HK-2 (cell line): ENCODE results near the gene PLEKHG5.

ENCODE experiments used
- DNase-seq: peaks from one replicate; pipeline ENCODE4 v3.0.0-alpha.2; 2018; ENCODE audit not compliant: unreplicated experiment

PLEKHG5 gene

DNA sequence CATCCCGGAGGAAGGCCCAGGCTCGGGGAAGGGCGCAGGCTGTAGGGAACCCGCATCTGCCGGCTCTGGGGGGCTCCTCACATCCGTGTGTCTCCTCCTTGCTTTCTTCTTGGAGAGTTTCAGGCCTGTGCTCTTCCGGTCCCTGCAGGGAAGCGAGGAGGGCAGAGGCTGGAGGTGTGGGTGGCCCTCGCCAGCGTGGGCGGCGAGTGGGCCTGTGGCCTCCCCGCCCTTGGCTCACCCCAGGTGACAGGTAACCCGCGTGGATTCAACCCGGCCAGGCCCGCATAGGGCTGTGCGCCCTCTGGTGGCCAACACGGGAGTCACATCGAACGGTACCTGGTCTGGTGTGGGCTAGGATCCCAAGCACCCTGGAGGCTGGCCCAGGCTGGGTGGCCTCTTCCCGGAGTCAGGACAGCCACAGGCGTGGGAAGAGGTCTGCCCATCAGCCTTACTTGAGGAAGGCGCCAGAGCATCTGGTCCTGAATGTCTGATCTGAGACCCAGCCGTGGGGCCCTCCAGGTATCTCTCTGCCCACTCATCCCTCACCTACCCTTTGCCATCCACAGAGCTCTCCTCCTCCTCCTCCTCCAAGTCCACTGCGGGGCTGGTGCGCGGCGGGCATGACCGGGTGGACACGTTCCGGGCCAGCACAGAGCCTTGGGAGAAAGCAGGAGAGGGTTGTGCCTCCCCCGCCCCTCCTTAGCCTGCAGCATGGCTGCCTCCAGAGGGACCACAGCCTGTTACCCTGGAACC lies 15.9 kb downstream of the PLEKHG5 start:
- peak; percentile 72 for DNase-seq

DNA sequence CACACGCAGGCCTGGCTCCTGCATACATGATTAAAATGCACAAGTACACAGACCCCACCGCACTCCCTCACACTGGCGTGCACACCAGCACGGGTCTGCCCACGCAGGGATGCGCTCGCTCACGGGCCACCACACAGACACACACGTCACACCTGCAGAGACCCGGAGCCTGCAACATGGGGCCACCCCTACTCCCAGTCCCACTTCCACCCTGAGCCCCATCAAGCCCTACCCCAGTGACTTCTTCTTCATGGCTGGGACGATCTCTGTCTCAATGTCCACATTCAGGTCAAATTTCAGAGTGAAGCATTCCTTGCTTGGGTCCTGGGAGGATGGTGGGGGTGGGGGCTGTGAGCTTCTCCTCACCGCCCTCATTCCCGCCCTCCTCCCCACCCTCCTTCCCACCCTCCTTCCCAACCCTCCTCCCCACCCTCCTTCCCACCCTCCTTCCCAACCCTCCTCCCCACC lies 16.6 kb downstream of the PLEKHG5 start:
- no peak for DNase-seq

DNA sequence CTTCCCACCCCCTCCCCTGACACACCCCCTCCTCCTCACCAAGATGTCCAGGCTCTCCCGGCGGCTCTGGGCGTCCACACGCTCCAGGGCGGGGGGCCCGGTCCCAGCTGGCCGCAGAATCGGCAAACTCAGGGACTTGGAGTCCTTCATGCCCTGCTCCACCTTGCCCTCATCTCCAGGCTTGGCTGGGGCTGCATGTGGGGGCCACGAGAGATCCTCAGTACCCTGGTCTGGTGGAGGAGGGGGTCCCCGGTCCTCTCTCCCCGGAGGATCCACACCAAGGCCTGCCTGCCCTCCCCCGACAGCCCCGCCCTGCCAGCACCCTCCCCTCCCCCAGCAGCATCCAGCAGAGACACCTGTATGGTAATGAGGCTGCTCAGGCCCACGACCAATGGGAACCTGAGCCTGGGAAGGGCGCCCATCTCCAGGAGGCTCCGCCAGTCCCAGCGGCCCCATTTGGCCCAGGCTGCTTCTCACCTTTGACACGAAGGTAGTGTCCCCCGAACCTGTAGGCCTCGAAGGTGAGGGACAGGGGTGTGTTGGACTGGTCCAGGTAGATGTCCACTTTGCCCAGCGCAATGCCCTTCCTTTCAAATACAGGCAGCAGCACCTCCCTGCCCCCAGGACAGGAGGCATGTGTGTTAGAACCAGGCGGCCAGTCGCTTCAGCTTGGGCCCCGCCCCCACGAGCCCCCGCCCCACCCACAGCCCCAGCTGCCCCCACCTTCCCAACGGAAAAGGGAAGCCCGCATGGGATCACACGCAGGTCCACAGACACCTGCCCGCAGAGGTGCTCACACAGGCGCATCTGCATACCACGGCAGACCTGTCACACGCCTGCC lies 17.3 kb downstream of the PLEKHG5 start:
- no peak for DNase-seq

DNA sequence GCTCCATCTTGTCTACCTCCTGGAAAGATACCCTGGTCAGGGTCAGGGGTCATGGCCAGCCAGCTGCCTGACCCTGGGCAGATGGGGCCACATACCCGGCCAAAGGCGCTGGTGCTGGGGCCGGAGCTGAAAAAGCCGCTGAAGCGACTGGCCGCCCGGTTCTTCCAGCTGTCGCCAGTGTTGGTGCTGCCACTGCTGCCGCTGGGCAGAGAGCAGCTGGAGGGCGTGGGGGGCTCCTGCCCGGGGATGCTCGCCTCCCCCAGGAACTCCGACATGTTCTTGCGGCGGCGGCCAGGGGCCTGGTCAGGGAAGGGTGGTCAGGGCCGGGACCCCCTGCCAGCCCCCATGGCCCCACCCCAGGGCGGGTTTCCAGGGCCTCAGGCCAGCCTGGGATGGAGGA lies 18.3 kb downstream of the PLEKHG5 start:
- no peak for DNase-seq

DNA sequence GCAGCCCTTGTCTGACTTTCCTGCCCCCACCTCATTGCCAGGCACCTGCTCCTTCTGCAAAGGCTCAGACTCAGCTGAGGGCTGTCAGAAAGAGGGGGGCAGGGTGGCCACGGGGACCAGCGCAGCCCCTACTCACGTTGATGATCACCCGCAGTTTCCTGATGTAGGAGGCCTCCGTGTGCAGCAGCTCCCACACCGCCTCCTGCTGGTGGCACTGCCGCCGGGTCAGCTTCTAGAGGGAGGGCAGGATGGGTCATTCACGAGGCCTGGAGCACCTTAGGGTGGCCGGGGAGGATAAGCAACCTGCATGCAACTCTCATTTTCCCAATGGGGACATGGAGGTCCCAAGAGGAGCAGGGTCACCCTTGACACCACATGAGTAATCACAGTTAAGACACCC lies 19.1 kb downstream of the PLEKHG5 start:
- no peak for DNase-seq

DNA sequence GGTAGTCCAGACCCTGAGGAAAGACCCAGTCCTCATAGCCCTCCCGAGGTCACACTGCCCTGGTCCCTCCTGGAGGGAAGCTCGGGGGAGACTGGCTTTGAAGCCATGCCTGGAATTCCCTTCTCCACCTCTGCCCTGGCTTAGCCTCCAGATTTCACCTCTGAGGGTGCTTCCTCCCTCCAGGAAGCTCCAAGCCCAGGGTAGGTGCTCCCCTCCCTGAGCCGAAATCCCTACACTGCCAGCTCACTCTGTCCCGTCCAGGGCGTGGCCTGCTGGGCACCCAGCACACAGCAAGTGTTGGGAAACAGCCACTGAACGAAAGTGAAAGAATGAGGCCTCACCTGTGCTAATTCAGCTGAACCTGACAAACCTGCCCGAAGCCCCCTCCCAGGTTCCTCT lies 19.5 kb downstream of the PLEKHG5 start:
- no peak for DNase-seq

DNA sequence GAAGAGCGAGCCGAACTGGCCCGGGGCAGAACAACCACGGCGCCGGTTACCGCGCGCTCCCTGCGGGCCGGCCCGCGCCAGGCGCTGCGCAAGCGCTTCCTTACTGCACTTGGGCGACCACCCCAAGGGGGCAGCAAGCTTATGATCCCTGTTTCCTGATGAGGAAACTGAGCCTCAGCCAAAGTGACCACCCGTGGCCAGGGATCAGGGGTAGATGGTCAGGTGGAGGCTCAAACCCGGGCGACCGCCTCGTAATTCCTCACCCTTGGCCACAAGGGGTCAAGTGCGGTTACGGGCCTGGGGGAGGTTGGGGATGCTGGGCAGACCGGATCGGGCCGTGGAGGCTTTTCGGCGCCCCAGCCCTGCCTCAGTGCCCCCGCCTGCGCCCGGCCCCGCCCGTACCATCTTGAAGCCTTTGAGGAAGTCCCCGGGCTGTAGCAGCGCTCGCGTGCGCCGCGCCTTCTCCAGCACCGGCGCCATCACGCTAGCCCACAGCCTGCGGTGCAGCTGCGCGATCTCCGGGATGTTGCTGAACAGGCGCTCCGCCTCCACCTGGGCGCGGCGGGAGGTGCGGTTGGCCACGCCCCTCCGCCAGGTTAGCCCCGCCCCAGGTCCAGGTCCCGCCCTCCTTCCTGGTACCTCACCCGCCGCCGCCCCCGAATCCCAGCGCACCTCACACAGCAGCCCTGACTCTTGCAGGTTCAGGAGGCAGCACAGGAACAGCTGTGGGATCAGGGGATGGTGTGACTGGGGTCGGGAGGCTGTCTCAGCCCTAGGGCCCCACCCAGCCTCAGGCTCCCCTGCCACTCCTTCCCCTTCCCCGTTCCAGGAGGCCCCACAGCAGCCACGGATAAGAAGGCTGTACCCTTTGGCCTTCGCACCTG lies 20.1 kb downstream of the PLEKHG5 start:
- no peak for DNase-seq

DNA sequence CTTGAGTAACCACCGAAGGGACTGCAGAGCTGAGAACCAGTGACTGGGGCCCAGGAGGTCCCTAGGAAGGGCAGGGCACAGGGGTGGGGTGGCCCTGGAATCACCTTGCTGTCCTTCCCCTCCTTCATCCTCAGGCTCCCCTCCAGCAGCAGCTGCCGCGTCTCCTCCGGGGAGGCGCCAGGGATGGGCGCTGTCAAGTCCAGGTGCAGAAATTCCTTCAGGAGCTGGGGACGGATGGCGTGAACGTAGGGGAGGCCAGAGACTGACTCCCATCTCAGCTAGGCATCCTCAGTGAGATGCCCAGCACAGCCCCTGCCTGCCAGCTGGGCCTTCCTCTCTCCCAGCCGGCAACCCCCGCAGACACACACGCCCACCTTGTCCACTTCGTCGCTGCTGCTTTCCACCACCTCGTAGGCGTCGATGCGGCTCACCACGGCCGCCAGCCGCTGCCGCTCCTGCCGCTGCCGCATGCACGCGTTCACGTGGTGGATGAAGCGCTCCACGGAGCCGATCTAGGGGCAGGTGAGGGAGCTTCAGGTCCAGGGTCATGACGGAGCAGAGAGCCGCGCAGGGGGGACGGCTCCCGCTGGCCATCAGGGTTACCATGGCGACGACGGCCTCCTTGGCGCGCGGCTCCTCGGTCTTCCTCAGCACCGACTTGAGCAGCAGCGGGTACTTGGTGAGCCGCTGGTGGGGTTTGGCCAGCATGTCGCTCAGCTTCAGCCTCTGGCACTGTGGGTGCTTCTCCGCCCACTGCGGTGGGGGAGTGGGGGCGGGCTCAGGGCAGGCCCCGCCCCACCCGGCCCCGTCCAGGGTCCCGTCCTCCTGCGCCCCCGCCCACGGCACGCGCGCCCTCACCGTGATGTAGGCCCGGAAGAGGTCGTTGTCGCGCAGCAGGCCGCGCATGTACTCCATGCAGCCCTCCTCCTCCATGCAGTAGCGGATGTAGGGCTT lies 21.1 kb downstream of the PLEKHG5 start:
- DNase-seq, result no peak

DNA sequence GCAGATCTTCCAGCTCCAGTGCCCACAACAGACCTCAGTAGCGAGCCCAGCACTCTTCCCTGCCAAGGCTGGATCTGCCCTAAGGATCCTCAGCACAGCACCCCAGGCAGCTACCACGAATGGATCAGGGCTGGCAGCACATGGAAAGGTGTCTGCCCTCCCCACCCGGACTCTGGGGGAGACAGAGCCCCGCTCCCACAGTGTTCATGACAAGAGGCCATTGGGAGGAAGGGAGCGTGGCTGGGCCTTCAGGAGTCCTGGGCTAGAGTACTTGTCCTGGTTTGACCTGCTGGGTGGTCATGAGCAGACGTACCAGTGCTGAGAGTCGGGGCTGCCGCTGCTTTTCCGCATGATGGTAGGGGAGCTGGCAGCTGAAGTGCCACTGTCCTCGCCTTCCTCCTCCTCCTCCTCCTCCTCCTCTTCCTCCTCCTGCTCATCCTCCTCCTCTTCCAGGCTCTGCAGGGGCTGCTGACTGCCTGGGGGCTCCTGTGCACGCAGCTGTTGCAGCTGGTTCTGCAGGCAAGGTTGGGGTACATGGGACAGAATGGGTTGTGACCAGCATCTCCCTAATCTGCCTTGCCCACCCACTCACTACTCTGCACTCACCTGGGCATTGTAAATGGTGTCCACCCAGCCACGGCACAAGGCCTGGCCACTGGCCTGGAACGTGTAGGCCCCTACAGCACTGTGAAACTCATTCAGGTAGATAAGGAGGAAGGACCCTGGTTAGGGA lies 22.6 kb downstream of the PLEKHG5 start:
- DNase-seq, result no peak

DNA sequence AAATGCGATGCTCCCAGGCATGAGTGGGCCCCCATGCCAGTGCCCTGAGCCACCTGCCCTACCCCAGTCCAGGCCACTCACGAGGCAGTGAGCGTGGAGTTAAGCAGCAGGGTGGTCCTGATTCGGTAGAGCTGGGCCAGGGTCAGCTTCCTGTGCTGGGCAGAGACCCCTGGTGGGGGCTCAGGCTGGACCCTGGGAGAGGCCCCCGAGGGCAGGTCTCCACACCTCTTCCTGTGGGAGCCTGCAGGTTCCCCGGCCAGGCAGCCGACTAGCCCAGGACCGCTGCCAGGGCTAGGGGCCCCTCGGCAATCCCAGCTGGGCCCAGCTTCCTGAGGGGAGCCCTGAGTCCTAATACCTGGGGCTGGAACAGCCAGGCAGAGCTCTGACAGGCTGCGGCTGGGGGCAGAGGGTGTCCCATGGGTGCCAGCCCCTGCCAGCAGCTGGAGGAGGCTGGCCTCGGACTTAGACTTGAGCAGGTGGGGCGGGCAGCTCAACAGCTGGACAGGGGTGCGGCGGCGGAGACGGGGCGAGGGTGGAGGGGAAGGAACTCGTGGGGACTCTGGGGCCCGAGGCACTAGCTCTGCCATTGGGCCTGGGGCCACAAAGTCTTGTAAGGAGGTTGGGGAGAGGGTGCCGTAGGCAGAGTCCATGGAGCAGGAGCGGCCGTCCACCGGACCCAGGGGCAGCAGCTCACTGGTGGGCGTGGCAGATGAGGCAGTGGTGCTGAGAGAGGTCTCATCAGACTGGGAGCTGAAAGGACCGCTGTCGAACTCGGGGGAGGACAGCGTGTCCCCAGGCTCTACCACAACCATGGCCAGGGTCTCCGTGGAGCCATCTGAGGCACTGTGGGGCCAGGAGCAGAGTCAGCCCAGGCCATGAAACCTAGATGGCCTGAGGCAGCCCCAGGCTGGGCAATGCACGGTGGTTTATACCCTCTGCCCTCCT lies 23.5 kb downstream of the PLEKHG5 start:
- no peak for DNase-seq

DNA sequence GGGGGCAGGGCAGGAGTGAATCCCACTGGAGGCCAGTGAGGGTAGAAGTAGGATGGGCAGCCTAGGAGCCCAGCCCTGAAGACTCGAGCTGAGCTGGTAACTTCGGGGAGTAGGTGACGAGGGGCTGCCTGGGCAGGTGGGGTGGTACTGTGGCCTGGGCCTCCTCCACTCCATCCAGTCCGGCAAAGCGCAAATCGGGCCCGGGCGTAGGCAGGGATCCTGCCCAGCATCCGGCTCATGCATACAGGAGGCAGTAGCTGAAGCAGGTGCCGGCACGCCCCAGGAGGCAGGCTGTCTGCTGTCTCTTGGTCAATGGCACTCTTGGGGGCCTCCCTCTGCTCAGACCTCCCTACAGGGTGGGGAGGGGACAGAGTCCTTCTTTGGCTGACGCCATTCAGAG lies 24.2 kb downstream of the PLEKHG5 start:
- DNase-seq, result no peak

DNA sequence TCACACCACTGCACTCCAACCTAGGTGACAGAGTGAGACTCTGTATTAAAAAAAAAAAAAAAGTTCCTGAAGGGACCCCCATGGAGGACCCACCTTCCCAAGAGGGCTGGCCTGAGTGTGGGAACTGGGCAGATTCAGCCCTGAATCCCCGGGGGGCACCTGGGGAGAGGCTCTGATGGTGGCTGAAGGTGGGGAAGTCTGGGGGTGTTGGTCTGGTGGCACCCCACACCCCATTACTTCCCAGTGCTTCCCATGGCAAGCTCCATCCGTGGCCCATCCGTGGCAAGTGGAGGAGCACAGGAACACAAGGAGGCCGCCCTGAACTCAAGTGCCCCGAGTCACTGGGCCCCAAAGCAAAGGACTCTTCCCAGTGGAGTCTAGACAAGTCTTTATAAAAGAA lies 24.7 kb downstream of the PLEKHG5 start:
- no peak for DNase-seq

DNA sequence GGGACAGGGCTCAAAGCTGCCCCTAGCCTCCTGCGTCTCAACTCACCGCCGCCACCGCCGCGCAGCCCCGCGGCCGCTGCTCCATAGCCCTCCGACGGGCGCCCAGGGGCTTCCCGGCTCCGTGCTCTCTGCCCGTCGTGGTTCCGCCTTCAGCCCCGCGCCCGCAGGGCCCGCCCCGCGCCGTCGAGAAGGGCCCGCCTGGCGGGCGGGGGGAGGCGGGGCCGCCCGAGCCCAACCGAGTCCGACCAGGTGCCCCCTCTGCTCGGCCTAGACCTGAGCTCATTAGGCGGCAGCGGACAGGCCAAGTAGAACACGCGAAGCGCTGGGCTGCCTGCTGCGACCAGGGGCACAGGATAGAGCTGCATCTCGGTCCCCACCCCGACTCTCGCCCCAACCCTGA lies 25.4 kb downstream of the PLEKHG5 start, which contains the start of gene TNFRSF25:
TSS of gene TNFRSF25 (minus strand) at position 151 of the 400 bp plus-strand sequence. CDS start at position 85, 66 bp downstream.
- no peak for DNase-seq

DNA sequence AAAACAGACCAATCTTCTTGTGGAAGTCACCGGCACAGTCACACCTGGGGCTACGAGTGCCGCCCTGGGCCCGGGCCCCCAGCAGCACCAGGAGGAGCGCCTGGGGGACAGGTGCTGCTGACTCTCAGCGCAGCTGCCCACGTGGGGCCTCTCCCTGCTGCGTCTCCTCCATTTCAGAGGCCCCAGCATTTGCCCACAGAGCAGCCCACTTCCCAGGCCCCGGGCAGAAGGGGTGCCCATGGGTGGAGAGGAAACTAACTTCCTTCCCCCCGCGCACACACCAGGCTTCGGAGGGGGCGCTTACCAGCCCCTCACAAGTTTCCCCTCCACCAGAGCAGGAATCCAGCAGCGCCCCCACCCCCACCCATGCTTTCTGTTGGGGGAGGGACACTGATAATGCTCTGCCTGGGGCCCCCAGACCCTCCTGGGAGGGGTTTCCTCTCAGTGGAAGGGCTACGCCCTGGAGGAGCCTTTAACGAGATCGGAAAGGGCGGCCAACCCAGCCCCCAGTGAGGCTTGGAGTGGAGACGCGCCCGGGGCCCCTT lies 25.9 kb downstream of the PLEKHG5 start:
- DNase-seq, result no peak

DNA sequence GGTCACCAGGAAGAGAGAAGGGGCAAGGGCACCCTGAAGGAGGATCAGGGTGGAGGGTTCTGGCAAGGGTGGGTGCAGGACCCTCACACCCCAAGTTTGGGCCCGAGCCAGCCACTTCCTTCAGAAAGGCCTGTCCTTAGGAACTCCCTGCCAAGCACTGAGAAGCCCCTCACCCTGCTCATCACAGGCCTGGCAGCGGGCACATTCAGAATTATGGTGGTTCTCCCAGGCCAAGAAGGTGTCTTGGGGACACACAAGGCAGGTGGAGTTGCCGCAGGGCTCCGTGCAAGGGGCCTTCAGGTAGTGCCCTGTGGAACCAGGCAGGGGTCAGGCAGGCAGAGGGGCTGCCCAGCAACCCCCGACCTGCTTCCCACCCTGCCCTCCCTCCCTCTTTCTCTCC lies 26.6 kb downstream of the PLEKHG5 start:
- no peak for DNase-seq

DNA sequence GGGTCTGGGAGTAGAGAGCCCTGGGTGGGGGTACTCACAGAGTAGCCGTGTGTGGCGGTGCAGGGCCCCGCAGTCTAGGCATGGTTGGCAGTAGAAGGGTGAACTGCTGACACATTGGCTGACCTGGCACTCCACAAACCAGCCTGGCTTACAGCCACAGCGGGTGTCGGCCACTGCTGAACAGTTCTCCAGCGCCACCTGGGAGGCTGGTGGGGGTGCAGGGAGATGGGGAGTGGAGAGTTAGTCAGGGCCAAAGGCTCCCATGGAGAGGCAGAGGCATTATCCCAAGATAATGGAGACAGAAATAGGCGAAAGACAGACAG lies 27.0 kb downstream of the PLEKHG5 start:
- no peak for DNase-seq

DNA sequence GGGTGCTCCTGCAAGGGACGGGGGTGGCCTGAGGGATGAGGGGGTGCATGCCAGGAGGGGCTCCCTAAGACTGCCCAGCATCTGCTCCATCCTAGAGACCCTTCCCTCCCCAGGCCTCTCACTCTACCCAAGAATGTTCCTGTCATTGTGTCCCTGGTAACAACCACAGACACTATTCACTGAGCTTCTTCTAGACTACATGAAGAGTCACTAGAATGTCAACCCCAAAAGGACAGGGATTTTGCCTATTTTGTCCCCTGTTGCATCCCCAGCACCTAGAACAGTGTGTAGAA lies 28.4 kb downstream of the PLEKHG5 start:
- no peak for DNase-seq

DNA sequence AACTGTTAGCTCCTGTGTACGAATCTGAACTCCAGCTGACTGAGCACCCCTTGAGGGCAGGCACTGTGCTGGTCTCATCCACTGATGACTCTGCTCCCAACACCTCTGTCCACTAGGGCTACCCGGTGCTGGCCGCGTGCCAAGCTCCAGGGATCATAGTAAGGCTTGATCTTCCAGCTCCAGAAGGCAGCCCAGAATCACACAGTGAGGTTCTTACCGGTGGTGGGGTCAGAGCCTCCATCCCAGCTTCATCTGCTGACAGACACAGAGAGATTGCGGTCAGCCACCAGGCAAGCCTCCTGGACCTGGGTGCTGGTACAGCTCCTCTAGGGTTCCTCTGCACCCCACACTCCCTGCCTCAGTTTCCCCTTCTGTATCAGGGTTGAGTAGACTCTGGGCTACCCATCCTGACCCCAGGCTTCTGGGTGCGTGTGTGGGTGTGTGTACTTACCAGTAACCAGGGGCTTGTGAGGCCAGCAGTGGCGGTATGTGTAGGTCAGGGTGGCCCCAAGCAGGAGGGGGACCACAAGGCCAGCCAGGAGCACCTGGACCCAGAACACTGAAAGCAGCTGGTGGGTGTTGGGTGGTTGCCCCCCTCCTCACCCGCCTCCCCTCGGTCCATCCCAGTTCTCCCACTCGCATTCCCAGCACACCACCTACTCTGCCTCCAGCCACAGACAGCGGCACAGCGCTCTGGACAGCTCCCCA lies 28.9 kb downstream of the PLEKHG5 start:
- DNase-seq, result no peak
